ENCODE data around the gene AUTS2. TPM values are rescaled to one million over a fixed set of nuclear protein-coding genes. Genes with fewer than 3 reads are reported as not detected.

The AUTS2 gene
- total RNA-seq, 1 experiment from 2014 or later, result 42.1 TPM

DNA sequence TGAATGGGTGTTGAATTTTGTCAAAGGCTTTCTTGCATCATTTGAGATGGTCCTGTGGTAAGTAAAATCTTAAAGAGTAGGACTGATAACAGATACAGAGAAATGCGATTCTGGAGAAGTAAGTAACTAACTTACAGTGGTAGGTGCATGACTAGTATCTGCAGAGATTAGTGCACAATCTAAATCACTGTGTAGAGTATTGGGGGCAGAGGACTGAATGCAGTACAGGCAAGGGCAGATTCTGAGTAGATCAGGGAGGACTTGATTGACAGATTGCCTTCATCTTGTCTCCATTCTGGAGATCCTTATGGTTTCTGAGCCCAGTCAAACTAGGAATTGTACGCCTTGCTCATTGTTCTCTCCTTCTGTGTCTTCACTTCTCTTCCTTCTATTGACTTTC, 736.0 kb downstream of the AUTS2 start:
- H3K36me3 ChIP-seq (ENCODE audit: insufficient read depth, low read length, poor library complexity, severe bottlenecking), result no peaks in the 10 kb centered on the region
- POLR2A ChIA-PET (ENCODE audit: low non-redundant PET), result no interaction called here
- TF ChIP-seq EZH2 (IDR thresholded peaks at IDR 0.05; ENCODE audit: borderline replicate concordance, low read depth, low read length, poor library complexity, severe bottlenecking), result no peak
- TF ChIP-seq, protein P1, sequence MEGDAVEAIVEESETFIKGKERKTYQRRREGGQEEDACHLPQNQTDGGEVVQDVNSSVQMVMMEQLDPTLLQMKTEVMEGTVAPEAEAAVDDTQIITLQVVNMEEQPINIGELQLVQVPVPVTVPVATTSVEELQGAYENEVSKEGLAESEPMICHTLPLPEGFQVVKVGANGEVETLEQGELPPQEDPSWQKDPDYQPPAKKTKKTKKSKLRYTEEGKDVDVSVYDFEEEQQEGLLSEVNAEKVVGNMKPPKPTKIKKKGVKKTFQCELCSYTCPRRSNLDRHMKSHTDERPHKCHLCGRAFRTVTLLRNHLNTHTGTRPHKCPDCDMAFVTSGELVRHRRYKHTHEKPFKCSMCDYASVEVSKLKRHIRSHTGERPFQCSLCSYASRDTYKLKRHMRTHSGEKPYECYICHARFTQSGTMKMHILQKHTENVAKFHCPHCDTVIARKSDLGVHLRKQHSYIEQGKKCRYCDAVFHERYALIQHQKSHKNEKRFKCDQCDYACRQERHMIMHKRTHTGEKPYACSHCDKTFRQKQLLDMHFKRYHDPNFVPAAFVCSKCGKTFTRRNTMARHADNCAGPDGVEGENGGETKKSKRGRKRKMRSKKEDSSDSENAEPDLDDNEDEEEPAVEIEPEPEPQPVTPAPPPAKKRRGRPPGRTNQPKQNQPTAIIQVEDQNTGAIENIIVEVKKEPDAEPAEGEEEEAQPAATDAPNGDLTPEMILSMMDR (conservative IDR thresholded peaks at IDR 0.05; ENCODE audit: low read depth, low read length), result no peak
- BruUV-seq (replicated peaks), result no TSS peak
- H3K4me1 ChIP-seq (ENCODE audit: insufficient read depth, low read length, poor library complexity, severe bottlenecking), result no peaks in the 10 kb centered on the region
- CTCF ChIA-PET, result no interaction called here
- no peak overlapping the region for H3K27ac ChIP-seq (ENCODE audit: low read depth, low read length, poor library complexity, severe bottlenecking)
- DNase-seq (ENCODE audit: low spot score), result no peak
- intact Hi-C loops (cut with micrococcal nuclease; ENCODE audit: unreplicated experiment), result no loop called here
- H3K4me3 ChIP-seq (ENCODE audit: low read depth, low read length, poor library complexity, severe bottlenecking), result no peak overlapping the region
- H3K9me3 ChIP-seq (ENCODE audit: low read depth, low read length, poor library complexity, severe bottlenecking), result no peaks in the 10 kb centered on the region
- no peaks in the 10 kb centered on the region for H3K27me3 ChIP-seq (replicated peaks; ENCODE audit: insufficient read depth, low read depth, low read length, poor library complexity)

DNA sequence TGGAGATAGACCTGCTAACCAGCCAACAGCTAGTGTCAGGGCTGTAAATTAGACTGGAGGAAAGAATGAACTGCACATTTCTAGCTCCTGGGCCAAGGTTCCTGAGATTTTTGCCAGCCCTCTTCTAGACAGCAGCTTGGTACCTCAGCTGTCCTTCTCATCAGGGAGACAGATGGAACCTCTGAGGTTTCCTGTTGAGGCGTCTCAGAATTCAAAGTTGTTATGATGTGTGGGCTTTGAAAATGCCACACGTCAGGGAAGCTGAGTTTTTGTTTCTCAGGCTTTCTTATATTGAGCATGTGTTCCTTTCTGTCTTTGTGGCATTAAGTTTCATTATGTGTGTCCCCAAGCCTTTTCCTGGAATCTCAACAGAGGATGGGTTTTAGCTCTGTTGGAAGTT, 736.6 kb downstream of the AUTS2 start:
- no peak overlapping the region for H3K27ac ChIP-seq (ENCODE audit: low read depth, low read length, poor library complexity, severe bottlenecking)
- TF ChIP-seq, protein P1 (conservative IDR thresholded peaks at IDR 0.05; ENCODE audit: low read depth, low read length), result no peak
- TF ChIP-seq EZH2 (IDR thresholded peaks at IDR 0.05; ENCODE audit: borderline replicate concordance, low read depth, low read length, poor library complexity, severe bottlenecking), result no peak
- ChIA-PET CTCF (no interaction called here), POLR2A (ENCODE audit: low non-redundant PET) (no interaction called here)
- BruUV-seq (replicated peaks), result no TSS peak
- no peak overlapping the region for H3K4me3 ChIP-seq (ENCODE audit: low read depth, low read length, poor library complexity, severe bottlenecking)
- H3K9me3 ChIP-seq (ENCODE audit: low read depth, low read length, poor library complexity, severe bottlenecking), result no peaks in the 10 kb centered on the region
- no peaks in the 10 kb centered on the region for H3K36me3 ChIP-seq (ENCODE audit: insufficient read depth, low read length, poor library complexity, severe bottlenecking)
- no peaks in the 10 kb centered on the region for H3K27me3 ChIP-seq (replicated peaks; ENCODE audit: insufficient read depth, low read depth, low read length, poor library complexity)
- no peaks in the 10 kb centered on the region for H3K4me1 ChIP-seq (ENCODE audit: insufficient read depth, low read length, poor library complexity, severe bottlenecking)
- intact Hi-C loops (cut with micrococcal nuclease; ENCODE audit: unreplicated experiment), result no loop called here
- DNase-seq (ENCODE audit: low spot score), result no peak

- no peak for DNase-seq (ENCODE audit: low spot score)
- no peak overlapping the region for H3K27ac ChIP-seq (ENCODE audit: low read depth, low read length, poor library complexity, severe bottlenecking)
- H3K27me3 ChIP-seq (replicated peaks; ENCODE audit: insufficient read depth, low read depth, low read length, poor library complexity), result no peaks in the 10 kb centered on the region
- TF ChIP-seq, protein P1 (conservative IDR thresholded peaks at IDR 0.05; ENCODE audit: low read depth, low read length), result no peak
- TF ChIP-seq EZH2 (IDR thresholded peaks at IDR 0.05; ENCODE audit: borderline replicate concordance, low read depth, low read length, poor library complexity, severe bottlenecking), result no peak
- BruUV-seq (replicated peaks), result no TSS peak
- no peaks in the 10 kb centered on the region for H3K36me3 ChIP-seq (ENCODE audit: insufficient read depth, low read length, poor library complexity, severe bottlenecking)
- no peak overlapping the region for H3K4me3 ChIP-seq (ENCODE audit: low read depth, low read length, poor library complexity, severe bottlenecking)
- no peaks in the 10 kb centered on the region for H3K4me1 ChIP-seq (ENCODE audit: insufficient read depth, low read length, poor library complexity, severe bottlenecking)
- ChIA-PET POLR2A (ENCODE audit: low non-redundant PET) (no interaction called here), CTCF (no interaction called here)
- intact Hi-C loops (cut with micrococcal nuclease; ENCODE audit: unreplicated experiment), result no loop called here
- H3K9me3 ChIP-seq (ENCODE audit: low read depth, low read length, poor library complexity, severe bottlenecking), result no peaks in the 10 kb centered on the region
Measured at GRCh38 chr7:70336536-70336935, 738.3 kb downstream of the AUTS2 start.

Data from A673 (cell line).